Hematopoietic multipotent progenitor cell treated with erythropoietin and hydrocortisone succinate and interleukin-3 and kit ligand, for 4 days (in vitro differentiated cells): Measurements from ENCODE around the gene LMNA.
A peak's percentile ranks its signal among the peaks of the same experiment; 100 is the strongest.

Experiments used
- DNase-seq: peaks from one replicate; pipeline ENCODE4 v3.0.0-alpha.2; 2015

The LMNA gene

DNA sequence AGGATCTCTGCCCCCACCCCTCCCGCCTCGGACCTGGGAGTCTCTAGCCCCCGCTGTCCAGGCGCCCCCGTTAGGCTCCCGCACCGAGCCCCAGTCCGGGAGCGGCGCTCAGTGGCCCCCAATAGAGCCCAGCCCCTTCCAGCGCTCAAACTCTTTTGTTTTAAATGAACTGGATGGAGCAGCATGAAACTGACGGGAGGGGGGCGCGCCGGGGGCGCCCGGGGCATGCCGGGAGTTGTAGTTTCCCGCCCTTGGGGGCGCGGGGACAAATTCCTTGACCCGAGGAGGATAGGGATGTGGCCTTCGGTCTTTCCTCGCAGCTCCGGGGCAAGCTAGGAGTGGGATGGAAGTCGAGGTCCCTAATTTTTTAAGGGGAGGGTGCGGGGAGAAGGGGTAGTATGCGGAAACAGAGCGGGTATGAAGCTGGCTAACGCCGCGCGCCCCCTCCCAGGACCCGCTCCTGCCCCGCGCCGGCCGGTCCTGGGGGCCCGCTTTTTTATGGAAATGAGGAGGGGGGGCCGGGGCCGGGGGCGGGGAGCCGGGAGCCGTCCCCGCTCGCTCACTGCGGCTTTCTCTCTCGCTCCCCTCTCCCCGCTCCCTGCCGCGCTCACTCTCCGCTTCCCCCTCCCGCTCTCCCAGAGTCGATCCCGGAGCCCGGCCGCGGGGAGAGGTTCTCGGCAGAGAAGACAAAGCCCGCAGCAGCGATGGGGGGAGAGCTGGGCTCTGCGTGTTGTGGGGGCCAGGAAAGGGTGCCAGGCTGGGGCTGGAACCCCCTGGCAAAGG, 32.0 kb upstream of the LMNA start, which contains the start of gene MEX3A:
MEX3A (minus strand) TSS at position 157 of the 783 bp plus-strand sequence. CDS start 467 bp downstream, outside the sequence.
- peak; percentile 87 for DNase-seq

- no peak for DNase-seq
Measured at GRCh38 chr1:156083800-156084790, 30.4 kb upstream of the LMNA start.

DNA sequence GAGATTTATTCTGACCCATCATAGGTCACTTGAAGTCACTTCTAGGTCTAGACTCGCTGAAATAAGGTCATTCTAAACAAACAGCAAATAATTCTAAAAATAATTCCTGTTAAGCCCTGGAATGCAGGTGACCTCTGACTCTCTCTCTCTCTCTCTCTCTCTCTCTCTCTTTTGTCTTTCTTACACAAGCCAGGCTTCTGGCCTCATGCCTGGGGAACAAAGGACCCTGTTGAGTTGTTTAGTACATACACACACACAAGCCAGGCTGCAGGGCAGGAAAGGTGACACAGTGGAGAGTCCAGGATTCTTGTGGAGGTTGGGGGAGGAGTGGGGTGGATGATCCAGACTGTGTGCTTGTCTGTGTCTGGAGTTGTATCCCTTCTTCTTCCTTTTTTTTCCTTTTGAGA, 28.3 kb upstream of the LMNA start:
- no peak for DNase-seq

DNA sequence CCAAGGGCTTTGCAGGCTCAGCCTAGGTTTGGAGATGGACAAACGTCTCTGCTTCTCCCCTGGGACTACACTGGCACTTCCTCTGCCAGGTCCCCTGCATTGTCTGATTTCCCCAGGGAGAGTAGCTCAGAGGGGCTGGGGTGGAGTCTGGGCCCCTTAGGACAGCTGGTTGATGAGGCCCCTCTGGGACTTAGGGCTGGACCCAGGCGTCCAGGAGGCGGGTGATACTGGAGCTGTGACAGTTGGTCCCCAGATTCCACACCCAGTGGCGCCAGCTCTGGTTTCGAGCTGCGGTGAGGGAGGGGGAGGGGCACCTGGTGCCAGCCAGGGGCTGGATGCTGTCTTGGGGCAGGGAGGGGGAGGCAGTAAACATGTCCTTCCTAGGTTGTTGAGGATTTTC, 24.8 kb upstream of the LMNA start:
- DNase-seq: peak; percentile 49

DNA sequence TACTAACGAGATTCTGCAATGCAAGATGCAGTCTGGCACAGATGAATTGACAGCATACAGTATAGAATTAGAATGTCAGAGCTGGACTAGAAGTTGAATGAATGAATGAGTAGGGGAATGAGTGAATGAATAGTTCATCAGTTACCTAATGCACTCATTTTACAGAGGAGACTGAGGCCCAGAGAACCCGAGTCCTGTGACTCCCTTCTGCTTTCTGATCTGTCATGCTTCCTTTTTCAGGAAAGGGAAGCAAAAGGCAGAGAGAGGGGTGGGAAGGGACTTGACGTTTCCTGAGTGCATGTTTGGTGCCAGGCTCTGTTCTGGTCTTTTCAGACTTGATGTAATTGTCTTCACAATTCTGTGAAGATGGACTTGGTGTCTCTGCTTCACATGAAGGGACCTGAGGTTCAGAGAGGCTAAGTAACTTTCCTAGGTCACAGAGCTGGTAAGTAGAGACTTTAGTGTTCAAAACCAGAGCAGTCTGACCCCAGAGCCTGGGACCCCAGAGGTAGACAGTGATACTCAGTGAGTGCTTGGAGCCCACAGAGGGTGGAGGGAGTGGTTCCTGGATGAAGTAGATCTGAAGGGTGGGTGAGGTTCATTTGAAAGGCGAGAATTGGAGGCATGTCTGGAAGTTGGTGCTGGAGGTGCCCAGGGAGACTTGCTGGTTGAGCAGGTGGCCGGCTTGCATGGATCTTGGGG, 24.2 kb upstream of the LMNA start:
- no peak for DNase-seq

DNA sequence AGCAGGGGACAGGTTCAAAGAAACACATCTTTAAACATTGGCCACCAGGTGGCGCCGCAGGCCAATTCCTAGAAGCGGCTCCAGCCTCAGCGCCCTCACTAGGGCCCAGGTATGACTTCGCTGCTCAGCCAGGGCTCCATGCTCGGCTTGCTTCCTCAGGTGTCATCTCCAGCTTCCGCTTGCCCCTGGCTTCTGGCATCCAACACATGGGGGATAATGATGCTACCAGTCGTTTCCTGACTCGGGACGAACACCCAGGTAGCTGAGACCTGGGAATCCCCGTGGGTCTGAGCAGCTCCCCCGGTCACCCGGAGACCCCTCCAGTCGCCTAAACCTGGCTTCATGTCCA, 23.7 kb upstream of the LMNA start:
- peak; percentile 92 for DNase-seq

- no peak for DNase-seq
Measured at GRCh38 chr1:156091610-156092009, 22.9 kb upstream of the LMNA start.

GRCh38 chr1:156095906-156096508, 18.5 kb upstream of the LMNA start:
- DNase-seq: no peak

- DNase-seq: peak; percentile 93
Measured at GRCh38 chr1:156096640-156097391, 17.7 kb upstream of the LMNA start.

DNA sequence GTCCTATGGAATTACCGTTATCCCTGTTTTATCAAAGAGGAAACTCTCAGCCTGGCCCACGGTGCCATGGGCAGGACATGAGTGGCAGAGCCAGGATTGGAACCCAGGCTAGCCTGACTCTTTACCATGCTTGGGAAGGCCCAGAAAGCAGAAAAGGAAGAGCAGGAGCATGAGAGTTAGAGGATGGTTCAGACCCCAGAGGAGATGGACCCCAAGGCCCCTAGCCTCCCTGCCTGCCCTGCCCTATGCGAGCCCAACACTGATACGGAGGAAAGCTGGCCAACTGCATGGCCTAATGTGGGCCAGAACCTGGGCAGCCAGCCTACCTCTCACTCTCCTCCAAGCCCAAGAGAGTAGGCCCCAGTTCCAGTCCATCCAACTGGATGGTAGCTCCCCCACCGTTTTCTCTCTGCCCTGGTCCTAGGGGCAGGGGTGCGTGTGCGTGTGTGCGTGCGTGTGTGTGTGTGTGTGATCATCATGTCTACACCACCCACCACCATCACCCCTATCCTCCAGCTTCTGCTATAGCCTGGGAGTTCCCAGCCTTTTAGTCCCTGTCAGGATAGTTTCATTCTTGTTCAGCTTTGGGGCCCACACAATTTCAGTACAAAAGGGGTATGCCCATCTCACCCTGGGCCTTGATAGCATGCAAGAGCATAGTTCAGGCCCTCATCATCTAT, 16.9 kb upstream of the LMNA start:
- DNase-seq: no peak

- no peak for DNase-seq
Measured at GRCh38 chr1:156098784-156099183, 15.7 kb upstream of the LMNA start.

DNA sequence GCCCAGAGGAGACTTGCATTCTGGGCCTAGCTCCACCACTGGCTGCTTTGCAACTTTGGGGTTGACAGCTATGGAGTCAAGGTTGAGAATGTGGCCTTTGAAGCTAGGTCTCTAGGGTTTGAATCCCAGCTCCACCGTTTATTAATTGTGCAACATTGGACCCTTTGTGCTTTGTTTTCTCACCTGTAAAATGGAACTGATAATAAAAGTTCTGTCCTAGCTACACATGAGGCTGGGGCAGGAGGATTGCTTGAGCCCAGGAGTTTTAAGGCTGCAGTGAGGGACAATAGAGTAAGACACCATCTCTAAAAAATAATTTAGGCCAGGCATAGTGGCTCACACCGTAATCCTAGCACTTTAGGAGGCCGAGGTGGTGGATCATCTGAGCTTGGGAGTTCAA, 15.2 kb upstream of the LMNA start:
- no peak for DNase-seq

DNA sequence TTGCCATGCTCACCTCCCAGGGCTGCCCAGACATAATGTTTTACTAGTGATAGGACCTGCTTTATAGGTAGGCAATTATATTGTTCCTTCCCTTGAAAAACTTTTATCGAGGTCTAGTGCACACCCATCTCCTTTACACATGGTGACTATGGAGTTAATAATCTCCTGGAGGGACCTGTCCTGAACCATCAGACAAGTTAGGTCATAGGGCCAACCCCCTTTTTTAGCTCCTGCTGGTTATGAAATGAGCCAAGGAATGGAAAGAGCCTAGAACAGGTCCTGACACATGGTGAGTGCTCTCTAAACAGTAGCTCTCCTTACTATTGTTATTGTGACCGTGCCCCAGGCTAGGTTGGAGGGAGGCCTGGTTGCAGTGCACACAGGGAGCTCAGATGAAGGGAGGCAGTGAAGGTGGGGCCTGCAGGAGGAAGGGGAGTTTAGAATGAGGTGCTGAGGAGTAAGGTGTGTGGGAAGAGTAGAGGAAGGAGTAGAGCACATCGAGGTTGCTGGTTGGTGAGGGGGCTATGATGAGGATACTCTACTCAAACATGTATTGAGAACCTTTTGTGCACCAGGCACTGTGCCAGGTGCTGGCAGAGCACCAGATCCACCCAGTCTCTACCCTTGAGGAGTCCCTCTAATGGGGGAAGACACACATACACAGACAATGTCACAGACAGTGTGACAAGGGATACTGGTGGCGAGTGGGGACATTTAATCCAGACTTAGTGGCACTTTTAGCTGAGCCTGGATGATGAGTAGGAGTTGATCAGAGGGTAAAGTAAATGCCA, 14.1 kb upstream of the LMNA start:
- peak; percentile 60 for DNase-seq

- DNase-seq: no peak
Measured at GRCh38 chr1:156101880-156102279, 12.6 kb upstream of the LMNA start.

GRCh38 chr1:156102633-156103511, 11.6 kb upstream of the LMNA start:
- DNase-seq: peak; percentile 40

GRCh38 chr1:156103521-156103947, 11.0 kb upstream of the LMNA start:
- peak; percentile 87 for DNase-seq

- peak; percentile 85 for DNase-seq
Measured at GRCh38 chr1:156104065-156104810, 10.3 kb upstream of the LMNA start.
